Kasumi-1 (cell line): Measurements from ENCODE around the gene RGS6.

ENCODE experiments used
- DNase-seq, 2 experiments: peaks; one replicate each; lab custom pipeline; 2025; lab: John Stamatoyannopoulos, UW

RGS6 gene

DNA sequence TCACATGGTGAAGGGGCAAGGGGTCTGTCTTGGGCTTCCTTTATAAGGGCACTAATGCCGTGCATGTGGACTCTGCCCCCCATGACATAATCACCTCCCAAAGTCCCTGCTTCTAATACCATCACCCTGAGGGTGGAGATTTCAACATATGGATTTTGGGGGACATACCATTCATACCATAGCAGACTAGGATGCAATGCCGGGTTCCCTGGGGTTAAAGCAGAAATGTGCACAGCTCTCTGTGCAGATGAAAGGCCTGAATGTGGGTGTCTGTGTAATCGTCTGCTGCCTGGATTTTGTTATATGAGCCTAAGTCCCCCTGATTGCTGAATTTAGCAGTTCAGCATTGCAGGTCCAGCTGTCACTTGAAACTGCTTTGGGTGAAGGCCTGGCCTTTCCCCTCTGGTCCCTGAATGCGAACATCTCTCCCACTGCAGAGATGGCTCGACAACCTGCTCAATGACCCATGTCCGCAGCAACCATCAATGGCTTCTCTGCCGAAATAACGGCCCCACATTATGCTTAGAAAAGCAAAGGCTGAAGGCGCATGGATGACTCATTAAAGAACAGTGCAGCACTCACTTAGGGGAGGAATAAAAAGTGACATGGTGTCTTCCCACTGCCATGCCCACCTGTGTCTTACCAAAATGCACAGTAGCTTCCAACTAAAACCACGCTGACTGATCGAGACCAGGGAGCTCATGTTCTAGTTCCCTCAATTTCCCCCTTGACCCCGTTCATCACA is 675.3 kb downstream of the RGS6 start:
- DNase-seq, result no peak

DNA sequence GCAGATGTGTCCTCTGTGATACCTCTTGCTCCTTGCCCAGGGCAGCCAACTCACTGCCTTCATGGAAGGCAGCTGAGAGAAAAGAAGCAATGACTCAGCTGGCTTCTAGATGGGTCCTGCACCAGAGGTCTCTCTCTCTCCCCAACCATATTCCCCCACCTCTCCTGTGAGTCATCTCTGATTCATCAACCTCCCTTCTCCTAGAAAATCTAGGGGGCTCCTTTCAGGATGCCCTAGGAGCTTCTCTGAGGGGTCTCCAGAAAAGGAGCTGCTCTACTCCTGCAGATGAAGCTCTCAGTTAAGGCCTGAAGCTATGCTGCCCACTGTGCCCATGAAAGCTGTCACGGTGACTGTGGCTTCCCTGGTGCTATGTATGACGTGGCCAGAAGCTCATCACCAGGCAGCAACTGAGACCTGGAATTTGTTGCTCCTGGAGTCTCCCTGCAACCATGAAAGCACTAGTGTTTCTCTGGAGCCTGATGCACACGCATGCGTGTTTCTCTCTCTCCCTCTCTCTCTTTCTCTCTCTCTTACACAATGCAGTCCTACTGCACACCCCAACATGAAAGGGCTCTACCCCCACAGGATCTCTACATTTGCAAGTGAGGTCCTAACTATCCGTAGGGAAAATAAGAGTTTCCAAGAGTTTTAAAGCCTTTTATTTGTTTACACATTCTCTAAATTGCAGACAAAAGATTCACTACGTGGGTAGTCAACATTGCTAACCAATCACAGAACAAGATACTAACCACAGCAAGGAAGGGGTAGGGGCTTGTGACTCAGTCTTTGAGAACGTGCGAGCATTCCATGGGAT is 676.4 kb downstream of the RGS6 start:
- DNase-seq, result no peak

DNA sequence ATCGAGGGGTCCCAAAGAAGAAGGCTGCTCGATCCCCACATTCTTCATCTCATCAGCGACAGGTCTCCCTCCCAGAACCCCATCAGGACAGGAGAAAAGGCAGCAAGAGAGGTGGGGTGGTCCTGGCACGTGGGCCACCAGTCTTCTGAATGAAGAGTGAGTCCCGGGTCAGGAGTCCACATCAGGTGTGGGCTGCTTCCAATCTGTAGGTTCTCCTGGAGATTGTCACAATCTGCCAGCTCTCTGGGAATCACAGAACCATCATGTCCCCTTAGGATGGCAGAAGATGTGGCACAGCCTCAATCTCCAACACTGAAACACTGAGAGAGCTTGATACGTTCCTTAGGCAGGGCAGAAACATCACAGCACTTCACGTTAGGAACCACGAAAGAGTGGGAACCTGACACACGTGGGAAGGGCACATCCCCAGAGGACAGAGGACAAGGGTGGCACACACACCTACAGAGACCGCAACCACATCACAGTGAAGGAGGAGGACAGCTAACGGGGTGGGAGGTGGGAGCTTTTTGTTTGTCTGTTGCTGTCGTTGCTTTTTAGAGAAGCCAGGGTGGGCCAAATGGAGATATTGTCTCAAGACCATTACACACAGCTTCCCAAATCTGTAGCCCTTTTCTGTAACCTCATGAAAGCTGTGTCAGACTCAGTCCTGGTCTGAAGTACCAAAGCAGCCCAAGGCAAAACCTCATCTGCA is 677.1 kb downstream of the RGS6 start:
- DNase-seq, result no peak

DNA sequence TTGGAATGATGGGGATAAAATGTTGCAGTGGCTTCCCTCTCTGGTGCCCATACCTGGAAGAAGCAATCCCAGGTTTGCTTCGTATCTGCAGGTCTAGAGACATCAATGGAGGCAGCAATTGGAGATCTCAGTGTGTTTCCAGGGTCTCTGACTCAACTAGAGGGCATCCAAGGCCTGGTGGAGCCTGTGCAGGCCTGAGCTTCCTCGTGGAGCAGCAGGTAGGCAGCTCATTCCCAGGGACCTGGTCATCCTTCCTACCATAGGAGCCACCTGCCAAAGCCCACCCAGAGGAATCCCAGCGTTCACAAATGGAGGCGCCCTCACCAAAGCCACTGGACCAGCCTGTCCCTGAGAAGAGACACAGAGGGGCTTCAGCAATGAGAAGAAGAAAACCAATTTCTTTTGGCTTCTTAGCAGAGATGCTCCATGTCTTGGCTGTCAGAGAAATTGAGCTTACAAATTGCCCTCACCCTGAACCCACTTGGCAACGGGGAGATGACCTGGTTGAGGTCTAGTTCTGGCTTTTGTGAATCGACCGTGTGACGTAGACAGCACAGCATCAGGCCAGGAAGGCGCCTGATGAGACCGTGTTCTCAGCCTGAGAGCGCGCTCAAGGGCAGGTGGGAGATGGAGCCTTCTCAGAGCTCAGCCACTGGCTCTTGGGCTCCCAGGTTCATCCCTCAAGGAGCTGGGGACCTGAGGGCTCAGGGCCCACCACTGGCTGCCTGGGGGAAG is 678.0 kb downstream of the RGS6 start:
- no peak for DNase-seq

DNA sequence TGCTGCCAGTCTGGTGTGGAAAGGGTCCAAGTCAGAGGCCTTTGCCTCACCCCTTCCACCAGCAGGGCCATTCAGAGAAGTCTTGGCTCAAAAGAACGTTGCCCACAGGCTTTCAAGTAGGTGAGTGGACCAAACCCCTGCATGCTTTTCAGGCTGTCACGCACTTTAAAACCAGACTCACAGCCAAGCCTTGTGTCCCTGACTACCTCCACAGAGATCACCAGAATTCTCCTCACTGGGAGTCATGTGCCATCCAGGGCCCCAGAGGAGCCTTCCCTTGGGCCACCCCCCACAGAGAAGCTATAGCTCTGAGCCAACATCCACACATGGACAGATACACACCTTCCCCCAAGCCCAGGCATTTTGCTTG is 678.6 kb downstream of the RGS6 start:
- no peak for DNase-seq

DNA sequence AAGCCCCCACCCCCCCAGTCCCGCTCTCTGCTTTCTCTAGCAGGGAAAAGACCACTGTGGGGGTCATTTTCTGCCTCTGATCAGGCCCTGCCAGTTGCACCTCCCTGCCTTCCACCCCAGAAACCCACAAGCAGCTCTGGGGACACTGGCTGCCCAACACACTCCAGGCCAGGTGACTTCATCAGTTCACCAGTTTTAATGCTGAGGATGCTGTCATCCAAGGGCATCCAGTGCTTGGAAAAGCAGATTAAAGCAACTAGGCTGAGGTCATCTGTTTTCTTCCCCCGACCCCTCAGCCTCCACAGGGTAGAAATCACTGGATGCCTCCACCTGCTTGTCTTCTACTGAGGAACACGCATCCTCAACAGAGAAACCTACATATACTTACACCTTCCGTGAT is 679.3 kb downstream of the RGS6 start:
- DNase-seq, result no peak

DNA sequence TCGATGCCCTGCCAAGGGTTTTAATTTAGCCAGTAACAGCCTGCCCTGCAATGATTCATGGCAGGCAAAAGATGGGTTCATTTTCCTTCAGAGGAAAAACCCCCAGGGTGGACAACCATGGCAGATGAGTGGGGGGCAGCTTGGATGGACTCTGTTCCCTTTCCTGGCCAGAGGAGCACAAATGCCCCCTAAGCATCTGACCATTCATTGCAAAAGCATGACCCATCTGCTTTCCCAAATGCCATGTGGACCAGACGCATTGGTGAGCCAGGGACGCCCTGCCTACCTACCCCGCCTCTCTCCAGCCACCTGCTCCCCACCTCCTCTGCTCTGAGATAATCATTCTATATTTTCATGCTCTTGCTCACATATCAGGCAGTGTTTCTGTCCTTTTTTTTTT is 679.8 kb downstream of the RGS6 start:
- DNase-seq, result no peak

DNA sequence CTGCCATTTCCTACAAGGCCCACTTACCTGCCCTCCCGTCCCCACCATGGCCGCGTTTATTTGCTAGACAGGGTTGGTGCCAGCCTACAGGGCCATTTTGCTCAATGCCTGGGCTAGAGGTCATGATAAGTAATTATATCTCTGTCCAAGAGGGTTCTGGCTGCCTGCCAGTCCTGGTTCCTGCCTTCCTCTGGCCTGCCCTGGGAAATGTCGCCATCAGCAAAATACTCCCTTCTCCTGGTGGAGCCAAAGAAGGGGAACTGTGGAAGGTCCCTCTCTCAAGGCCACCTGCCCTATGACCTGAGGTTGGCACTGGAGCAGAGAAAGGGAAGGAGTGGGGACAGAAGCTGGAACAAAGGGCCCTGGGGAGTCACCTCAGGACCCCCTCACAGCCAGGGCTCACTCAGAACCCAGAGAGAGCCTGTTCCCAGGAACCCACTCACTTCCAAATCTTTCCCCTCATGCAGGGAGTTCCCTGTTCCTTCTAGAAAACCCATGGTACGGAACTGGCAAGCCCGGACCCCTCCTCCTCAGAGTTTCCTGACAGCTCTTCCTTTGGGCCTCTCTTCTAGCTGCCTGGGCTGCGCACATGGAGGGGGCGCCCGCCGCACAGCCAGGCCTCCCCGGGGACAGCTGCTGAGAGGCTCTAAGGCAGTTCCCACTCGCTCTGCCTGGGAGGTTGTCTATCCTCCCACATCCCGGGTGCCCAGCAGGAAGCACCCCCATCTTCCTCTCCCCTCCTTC is 681.2 kb downstream of the RGS6 start:
- no peak for DNase-seq

DNA sequence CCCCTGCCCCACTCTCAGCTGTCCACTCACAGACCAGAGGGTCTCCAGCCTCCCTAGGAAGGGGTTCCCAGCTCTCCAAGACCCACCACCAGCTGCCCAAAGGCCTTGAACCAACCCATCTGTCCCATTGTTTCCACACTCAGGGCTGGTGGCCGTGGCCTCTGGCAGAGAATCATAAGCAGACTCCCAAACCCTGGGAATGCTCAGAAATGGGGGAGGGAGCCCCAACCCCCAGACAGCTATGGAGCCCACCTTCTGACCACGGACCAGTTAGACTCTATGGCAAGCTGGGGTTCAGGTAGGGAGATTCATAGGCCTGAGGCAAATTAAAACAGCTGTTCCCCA is 681.7 kb downstream of the RGS6 start:
- no peak for DNase-seq

DNA sequence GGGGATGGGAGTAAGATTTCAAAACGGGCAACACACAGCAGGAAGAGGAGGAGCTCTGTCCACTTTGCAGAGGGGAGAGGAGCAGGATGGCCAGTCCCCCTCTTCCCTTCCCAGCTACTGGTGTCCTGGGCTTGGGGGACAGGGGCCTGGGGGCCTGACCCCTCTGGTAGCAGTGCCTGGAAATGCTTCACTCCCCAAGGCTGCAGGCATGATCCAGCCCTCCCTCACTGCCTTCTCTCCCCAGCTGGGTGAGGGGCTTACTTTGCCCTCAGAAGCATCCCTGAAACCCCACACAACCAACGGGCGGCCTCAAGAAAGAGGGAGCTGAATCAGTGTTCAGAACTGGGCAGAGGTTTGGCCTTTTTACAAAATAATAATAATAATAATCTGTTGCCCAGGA is 682.1 kb downstream of the RGS6 start:
- DNase-seq, result no peak

DNA sequence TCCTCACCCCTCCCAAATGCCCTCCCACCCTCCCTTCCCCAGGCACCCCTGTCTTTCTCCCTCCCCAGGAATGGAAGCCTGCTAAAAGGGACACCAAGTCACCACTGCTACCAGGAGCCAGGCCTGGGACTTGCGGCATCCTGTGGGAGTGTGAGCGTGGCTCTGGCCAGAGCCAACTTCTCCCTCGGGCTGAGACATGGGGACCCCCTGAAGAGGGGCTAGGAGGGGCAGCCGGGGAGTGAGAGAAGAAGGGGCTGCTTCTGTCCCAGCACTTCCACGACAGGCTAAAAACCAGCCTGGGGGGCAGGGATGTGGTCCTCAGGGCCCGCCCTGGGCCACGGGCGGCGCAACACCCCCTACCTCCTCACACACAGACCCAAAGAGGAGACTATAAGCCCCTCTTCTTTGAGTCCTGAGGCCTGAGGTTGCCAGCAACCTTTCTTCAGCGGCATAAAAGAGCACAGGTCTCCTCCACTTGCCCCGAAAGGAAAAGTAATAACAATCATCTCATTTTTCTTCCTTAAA is 682.7 kb downstream of the RGS6 start:
- DNase-seq, result no peak

DNA sequence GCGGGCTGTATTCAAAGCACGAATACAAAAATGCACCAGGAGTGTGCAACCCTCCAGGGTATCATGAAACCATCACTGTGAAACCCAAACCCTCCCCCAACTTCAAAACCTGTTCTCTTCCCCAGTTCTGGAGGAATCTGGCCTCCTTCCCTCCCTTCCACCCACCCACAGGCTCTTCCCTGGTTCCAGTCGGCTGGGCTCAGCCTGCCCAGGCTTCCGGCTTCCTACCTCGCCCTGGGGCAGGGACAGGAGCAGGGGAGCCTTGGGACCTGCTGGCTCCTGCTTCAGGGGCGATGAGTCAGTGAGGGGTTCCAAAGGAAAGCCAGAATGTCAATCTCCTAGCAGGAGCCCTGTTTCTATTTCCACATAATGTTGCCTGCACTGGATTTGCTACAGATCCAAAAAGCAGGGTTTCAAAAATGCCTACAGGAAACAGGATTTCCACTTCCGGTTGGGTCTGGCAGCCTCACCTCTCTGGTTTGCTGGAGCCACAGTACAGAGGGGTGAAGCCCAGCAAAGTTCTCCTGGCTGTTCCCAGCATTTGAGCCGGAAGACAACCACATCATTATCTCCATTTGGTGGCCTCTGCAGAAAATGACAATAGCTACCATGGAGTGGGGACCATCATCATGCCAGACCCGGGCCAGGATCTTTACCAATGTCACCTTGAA is 683.4 kb downstream of the RGS6 start:
- DNase-seq, result no peak
